HG02970 (cell line): ENCODE data around the gene SRCAP.

ENCODE experiments used
- ATAC-seq: cut with Tn5 transposase; IDR thresholded peaks from one replicate; pipeline ENCODE4 v1.9.1; 2021; ENCODE audit warnings: mild to moderate bottlenecking, moderate library complexity, moderate number of reproducible peaks; ENCODE audit not compliant: unreplicated experiment, low FRiP score

Gene SRCAP

GRCh38 chr16:30750876-30751465 is 52.0 kb downstream of the SRCAP start:
- no peak for ATAC-seq

DNA sequence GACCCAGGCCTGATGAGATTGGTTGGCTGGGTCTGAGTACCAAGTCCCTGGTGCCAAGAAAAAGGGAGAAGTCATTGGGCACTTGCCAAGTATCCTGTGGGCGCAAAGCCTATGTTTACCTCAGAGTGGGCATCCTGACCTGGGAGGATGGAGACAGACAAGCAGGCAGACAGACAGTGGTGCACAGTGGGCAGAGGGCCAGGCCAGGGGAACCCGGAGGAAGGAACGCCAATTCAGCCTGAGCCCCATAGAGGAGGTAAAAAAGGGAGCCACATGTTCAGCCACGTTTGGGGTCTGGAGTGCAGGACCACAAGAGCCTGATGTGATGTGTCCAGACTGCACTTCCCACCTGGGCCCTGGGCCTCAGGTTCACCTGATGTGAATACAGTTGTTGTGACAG is 54.6 kb downstream of the SRCAP start:
- no peak for ATAC-seq

GRCh38 chr16:30755955-30756780 is 57.2 kb downstream of the SRCAP start:
- ATAC-seq = no peak

DNA sequence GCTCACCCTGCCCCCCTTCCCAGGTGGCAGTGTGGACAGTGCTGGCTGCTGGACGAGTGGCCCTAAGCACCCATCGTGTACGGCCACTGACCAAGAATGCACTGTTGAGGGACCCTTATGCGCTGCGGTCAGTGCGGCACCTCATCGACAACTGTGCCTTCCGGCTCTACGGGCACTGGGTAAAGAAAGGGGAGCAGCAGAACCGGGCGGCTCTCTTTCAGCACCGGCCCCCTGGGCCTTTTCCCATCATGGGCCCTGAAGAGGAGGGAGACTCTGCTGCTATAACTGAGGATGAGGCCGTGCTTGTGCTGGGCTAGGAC is 57.8 kb downstream of the SRCAP start:
- no peak for ATAC-seq

- no peak for ATAC-seq
Observed at GRCh38 chr16:30757316-30757715, 58.3 kb downstream of the SRCAP start.

GRCh38 chr16:30758988-30759491 is 60.1 kb downstream of the SRCAP start:
- ATAC-seq = no peak

- ATAC-seq = no peak
Observed at GRCh38 chr16:30760001-30760559, 61.1 kb downstream of the SRCAP start.

GRCh38 chr16:30760577-30761426 is 61.8 kb downstream of the SRCAP start:
- no peak for ATAC-seq

GRCh38 chr16:30761427-30761927 is 62.5 kb downstream of the SRCAP start:
- ATAC-seq = peak; percentile 11

GRCh38 chr16:30761928-30762902 is 63.2 kb downstream of the SRCAP start, which contains the start of the genes CFAP119 and RNF40:
TSS of gene CFAP119 (minus strand) at chr16:30762062. CDS start at chr16:30761748, 314 bp downstream.
TSS of gene RNF40 (plus strand) at chr16:30762322. CDS start at chr16:30762546, 224 bp downstream.
- ATAC-seq = peak; percentile 84

DNA sequence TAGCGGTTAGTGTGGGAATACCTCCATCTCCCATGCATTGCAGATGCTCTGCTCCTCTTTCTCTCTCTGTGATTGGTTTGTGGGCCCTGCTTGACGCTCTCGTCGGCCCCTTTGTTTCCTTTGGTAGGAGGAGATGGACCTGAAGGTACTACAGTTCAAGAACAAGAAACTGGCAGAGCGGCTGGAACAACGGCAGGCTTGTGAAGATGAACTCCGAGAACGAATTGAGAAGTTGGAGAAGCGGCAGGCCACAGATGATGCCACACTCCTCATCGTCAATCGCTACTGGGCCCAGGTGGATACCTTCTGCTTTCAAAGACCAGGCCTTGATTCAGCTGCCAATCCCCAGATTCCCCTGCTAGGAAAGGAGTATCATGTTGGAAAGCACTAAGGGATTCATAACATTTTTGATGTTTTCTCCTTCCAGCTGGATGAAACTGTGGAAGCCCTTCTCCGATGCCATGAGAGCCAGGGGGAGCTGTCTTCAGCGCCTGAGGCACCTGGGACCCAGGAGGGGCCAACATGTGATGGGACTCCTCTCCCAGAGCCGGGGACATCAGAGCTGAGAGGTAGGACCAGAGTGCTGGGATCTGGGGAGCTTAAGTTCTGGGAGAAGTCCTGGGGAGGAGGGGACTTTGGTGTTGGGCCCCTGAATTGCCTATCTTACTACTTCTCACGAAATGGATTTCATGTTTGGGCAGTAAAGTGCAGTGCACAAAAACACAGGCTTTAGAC is 64.2 kb downstream of the SRCAP start:
- ATAC-seq = no peak

DNA sequence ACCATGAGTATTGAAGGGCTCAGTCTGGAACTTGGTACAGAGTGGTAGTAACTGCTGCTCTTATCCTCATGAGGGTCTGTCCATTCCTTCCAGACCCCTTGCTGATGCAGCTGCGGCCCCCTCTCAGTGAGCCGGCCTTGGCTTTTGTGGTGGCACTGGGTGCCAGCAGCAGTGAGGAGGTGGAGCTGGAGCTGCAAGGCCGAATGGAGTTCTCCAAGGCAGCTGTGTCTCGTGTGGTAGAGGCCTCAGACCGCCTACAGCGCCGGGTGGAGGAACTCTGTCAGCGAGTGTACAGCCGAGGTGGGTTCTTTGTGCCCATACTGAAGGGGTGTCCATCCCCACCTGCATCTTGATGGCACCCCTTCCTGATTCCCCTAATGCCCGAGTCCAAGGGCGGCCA is 65.1 kb downstream of the SRCAP start:
- ATAC-seq = no peak

DNA sequence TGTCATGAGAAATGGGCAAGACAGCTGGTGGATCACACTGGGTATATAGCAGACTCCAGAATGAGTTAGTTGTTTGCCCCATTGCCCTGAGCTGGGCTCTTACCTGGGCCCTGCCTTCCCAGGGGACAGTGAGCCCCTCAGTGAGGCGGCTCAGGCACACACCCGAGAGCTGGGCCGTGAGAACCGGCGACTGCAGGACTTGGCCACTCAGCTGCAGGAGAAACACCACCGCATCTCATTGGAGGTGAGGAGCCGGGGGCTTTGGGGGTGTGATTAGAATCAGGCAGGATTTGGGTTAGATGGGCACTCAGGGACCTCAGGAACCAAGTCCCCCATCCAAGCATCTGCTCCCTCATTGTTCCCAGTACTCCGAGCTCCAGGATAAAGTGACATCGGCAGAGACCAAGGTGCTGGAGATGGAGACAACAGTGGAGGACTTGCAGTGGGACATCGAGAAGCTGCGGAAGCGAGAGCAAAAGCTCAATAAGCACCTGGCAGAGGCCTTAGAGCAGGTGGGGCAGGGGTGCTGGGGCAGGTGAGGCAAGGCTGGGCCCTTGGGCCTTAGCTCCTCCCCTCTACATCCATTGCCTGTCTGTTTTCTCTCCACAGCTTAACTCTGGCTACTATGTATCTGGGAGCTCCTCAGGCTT is 66.0 kb downstream of the SRCAP start:
- no peak for ATAC-seq

DNA sequence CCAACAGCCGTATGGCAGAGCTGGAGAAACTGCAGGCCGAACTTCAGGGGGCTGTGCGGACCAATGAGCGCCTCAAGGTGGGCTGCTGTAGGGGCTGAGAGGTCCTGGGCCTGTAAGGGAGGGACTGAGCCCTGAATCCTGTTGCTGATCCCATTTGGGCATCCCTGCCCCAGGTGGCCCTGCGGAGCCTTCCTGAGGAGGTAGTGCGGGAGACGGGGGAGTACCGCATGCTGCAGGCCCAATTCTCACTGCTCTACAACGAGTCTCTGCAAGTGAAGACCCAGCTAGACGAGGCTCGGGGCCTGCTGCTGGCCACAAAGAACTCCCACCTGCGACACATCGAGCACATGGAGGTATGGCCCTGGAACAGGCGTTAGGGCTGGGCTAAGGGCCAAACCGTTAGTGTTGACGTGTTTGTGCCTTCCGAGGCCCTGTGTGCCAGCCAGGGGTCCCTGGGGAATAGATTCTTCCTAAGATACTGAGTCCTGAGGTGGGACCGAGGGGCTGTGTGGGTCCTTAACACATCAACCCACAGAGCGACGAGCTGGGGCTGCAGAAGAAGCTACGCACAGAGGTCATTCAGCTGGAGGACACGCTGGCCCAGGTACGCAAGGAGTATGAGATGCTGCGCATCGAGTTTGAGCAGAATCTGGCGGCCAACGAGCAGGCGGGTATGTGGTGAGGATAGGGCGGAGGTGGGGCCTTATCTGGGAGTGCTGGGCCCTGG is 67.4 kb downstream of the SRCAP start:
- no peak for ATAC-seq

DNA sequence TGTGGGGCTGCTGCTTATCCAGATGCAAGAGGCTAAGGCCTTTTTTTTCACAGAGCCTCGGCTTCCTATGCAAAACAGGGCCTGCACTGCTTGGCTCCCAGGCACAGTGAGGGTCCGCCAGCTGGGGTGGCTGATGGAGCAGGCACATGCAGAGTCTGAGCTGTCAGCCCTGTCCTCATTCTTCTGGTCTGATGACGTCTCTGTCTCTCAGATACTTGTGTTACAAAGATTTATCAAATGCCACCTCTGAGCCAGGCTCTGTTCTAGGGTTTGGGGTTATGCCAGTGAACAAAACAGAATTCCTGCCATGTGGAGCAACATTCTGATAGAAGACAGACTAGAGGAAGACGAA is 67.9 kb downstream of the SRCAP start:
- ATAC-seq = no peak

GRCh38 chr16:30767767-30768465 is 68.9 kb downstream of the SRCAP start:
- no peak for ATAC-seq

GRCh38 chr16:30768583-30769181 is 69.7 kb downstream of the SRCAP start:
- ATAC-seq = no peak
